HUDEP-2 (cell line): ENCODE results near the gene FHIP1B.
"Not testable (repeated sequence)": the region's sequence is repeated elsewhere in the genome, so short reads cannot be mapped to it uniquely, and the experiment has no call there.

ENCODE experiments used
- DNase-seq, 76 experiments: peaks; one replicate each; lab custom pipeline; 2025; ENCODE audit not compliant: unreplicated experiment in 76 of 76; lab: John Stamatoyannopoulos, UW

Gene FHIP1B

DNA sequence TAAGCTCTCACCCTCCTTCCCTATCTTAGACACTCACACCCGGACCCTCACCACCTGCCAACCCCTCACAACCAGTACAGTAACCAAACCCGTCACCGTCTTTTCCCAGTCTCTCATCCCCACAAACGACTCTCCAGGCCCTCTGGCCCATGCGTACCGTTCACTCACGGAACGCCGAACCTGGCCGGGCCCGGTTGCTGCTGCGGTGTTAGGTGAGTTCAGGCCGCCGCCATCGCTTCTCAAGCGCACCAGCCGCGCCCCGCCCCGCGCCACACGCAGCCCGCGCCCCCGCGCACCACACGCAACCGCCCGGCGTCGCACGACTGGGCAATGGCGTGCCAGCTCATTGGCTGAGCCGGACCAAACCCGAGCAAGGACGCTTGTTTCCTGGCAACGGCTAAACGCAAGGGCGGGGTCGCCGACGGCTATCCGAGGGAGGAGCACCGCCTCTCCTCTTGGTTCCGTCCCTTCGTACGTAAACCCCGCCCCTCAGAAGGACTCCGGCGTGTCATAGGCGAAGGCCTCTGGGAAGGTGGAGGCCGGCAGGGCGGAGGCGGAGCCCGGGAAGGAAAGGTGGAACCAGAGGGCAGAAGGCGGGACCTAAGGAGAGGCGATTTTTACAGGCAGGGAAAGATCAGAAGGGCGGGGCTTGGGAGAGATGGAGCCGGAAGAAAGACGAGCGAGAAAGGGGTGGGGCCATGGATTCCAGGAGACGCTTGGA is at the start of gene FHIP1B:
Gene FHIP1B, minus strand, starts transcription at position 250 of the 721 bp plus-strand sequence. CDS start 10,120 bp downstream, outside the sequence.
- peak; percentile 42 to 100 (median 99) for DNase-seq

DNA sequence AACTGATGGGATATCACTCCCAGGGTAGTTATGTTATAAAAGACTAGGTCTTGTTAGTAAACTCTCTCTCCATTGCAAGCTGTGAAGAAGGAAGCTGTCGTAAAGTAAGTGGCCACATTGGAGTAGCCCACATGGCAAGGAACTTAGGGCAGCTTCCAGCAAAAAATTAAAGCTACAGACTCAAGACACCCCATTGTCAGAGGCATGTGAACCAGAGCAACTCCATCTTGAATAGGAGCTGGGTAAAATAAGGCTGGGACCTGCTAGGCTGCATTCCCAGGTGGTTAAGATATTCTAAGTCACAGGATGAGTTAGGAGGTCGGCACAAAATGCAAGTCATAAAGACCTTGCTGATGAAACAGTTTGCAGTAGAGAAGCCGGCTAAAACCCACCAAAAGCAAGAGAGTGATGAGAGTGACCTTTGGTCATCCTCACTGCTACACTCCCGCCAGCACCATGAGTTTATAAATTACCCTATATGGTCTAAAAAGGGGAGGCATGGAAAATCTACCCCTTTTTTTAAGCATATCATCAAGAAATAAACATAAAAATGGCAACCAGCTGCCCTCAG is 49.1 kb upstream of the FHIP1B start:
- no peak for DNase-seq

DNA sequence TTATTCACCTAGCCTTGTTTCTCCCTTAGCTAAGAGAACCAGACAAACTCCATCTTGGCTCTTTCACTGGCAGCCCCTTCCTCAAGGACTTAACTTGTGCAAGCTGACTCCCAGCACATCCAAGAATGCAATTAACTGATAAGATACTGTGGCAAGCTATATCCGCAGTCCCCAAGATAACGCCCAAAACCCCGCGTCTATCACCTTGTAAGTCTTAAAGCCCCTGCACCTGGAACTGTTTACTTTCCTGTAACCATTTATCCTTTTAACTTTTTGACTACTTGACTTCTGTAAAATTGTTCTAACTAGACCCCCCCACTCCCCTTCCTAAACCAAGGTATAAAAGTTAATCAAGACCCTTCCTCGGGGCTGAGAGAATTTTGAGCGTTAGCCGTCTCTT is 46.4 kb upstream of the FHIP1B start:
- not testable (repeated sequence) for DNase-seq

DNA sequence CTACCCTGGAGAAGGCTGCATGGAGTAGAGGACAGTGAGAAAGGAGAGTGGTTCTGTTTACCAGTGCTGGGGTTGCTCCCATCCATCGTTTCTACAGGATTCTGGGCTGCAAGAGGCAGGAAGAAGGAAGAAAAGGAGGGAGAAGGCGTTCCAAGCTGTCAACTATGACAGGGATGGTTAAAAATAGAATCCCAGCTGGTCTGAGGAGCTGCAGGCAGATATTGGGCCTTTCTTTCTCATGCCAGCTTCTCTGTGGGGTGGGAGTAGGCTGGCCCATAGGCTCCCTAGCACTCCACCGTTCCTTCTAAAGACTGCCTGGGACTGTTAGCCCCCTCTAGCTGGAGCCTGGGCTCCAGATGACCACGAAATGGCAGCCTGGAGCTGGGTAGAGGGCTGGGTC is 38.8 kb upstream of the FHIP1B start:
- no peak for DNase-seq

DNA sequence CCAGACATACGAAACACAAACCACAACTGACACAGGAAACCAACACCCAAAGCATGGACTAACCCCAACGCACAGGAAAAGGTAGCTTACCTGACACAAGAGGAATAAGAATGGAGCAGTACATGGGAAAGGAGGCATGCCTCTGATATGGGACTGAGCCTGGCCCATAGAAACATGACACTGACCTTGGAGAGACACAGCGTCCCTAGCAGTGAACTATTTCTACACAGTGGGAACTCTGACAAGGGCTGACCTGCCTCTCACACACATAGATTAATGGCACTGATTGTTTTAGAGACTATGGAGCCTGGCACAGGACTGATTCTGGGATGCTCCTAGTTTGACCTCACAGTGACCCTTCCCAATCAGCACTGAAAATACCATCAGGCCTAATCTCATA is 37.2 kb upstream of the FHIP1B start:
- no peak for DNase-seq

DNA sequence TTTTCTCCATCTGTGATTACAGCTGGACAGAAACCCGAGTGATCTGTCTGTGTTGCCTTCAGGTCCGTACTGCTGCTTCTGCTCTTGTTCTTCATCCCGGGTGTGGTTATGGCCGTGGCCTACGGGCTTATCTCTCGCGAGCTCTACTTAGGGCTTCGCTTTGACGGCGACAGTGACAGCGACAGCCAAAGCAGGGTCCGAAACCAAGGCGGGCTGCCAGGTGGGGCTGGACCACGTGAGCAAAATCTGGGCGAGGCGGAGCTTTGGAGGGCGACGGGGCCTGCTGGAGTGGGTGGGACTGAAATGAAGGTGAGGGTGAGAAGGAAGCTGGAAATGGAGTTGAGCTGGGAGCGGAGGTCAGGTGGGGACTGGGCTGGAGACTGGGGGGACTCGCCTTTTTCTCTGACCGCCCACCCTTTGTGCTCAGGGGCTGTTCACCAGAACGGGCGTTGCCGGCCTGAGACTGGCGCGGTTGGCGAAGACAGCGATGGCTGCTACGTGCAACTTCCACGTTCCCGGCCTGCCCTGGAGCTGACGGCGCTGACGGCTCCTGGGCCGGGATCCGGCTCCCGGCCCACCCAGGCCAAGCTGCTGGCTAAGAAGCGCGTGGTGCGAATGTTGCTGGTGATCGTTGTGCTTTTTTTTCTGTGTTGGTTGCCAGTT is 36.3 kb upstream of the FHIP1B start:
- no peak for DNase-seq

DNA sequence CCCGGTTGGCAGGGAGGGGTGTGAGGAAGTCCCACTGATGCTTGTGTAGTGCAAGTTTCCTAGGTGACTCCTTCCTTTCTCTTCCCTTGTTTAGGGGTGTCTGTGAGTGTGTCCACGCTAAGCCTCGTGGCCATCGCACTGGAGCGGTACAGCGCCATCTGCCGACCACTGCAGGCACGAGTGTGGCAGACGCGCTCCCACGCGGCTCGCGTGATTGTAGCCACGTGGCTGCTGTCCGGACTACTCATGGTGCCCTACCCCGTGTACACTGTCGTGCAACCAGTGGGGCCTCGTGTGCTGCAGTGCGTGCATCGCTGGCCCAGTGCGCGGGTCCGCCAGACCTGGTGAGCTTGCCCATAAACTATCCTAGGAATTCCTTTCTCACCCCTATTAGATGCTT is 35.6 kb upstream of the FHIP1B start:
- no peak for DNase-seq

DNA sequence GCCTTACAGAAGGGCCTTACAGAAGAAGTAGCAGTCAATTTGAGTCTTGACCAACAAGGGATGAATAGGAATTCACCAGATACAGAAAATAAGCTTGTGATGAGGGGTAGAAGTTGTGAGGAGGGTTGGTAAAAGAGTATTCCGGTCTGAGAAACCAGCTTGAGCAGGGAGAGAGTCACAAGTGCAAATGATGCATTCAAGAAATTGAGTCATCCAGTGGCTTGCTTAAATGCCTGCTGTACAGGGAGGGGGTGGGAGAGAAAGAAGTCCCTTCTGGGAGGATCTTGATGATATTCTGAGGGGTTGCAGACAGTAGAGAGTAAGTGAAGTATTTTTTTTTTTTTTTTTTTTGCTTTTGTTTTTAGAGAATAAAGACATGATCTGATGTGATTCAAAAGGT is 34.4 kb upstream of the FHIP1B start:
- DNase-seq: no peak

DNA sequence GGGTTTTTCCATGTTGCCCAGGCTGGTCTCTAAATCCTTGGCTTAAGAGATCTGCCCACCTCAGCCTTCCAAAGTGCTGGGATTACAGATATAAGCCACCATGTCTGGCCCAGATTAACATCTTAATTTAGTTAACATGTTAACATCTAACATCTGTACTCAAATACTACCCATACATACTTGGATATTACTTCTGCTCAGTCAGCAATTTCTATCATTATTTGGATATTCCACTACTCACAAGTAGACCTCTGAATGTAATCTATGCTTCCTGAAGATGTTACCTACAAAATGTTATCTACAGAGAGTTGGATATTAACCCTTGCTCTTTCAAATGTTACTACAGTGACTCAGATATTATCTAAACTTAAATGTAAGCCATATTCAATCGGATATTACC is 29.2 kb upstream of the FHIP1B start:
- no peak for DNase-seq

DNA sequence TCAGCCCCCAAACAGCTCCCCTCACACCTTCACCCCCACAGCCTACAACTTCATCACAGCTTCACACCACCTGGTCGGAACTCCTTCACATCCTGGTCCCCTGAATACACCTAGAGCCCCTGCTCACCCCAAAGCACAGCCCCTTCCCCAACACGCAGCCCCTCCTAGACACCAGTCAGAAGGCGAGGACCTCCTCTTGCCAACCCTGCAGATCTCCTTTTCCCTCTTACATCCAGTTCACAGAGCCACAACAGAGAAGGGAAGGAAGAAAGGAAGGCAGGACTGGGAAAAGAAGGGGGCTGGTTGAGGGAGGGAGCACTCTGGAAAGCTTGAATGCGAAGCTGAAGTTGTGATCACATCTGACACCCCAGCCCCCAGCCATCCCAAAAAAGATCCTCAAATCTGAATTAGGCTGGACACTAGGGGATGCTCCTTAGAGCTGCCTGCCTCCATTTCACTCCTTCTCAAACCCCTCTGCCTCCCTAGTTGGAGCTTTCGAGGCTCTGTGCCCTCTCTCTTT is 25.8 kb upstream of the FHIP1B start:
- DNase-seq: no peak

DNA sequence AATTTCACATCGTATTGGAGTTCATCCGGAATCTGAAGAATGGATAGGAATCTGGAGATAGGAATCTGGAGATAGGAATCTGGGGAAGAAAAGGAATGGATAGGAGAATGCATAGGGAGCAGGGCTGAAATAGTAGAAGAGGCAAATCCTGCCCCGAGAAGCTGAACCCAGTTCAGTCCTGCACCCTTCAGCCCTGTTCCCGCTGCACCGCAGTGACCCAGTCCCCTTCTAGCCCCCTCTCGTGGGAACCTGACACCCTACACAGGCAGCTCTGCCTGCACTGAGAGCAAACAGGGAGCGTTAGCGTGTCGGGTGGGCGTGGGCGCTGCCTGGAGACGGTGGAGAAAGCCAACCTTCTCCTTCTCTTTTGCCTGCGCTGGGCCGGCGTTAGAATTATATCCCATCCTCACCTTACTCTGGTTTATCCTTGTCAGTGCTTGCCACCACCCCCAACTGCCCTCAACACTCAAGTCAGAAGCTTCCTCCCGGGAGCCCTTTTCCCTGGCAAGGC is 24.2 kb upstream of the FHIP1B start:
- no peak for DNase-seq

DNA sequence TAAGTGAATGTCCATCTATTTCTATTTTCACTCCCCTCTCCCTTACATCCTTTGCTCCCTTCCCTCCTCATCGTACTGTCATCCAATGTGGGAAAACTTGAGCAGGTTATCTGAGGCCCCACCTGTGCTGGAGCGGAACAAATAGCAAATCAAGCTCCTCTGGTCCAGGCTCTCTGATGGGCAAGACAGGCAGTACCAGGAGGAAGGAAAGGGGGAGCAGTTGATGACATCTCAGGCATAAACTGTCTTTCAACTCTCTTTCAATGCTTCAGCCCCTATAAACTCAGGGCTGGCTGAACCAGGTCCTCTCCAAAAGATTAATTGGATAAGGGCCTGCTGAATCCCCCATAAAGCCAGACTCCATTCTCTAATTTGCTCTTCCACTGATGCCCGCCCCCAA is 23.7 kb upstream of the FHIP1B start:
- no peak for DNase-seq

DNA sequence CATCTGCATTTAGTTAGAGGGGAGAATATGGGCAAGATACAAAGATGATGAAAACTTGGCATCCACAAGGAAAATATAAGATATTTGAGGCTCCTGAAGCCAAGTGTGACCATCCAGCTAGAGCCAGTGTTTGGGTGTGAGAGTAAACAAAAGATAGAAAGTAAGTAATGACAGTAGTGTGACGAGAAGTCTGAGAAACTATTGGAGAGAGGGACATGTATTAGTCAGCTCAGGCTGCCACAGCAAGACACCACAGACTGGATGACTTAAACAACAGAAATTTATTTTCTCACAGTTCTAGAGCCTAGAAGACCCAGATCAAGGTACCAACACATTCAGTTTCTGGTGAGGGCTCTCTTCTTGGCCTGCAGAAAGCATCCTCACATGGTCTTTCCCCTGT is 18.8 kb upstream of the FHIP1B start:
- DNase-seq: no peak

DNA sequence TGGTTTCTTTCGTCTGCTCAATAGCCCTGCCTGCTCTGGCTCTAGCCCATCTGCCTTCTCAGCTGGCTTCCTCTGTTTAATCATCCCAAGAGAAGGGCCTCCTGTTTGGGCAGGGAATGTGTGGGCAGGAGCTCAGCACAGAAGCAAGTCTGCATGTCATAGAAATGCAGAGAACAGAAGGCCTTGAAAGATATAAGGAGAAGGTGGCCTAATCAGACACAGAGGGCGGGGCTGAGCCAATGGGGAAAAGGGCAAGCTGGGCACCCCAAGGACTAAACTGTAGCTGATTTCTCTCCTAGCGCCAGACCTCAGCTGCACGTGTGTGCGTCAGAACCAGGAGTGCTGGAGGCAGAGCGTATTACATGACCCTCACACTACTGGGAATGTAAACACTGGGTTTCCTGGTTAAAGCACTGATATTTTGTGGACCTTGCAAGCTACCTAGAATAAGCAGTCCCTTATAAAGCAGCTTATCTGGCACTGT is 17.6 kb upstream of the FHIP1B start:
- DNase-seq: peak in 73 of 76 experiments; percentile 16 to 84 (median 63)

DNA sequence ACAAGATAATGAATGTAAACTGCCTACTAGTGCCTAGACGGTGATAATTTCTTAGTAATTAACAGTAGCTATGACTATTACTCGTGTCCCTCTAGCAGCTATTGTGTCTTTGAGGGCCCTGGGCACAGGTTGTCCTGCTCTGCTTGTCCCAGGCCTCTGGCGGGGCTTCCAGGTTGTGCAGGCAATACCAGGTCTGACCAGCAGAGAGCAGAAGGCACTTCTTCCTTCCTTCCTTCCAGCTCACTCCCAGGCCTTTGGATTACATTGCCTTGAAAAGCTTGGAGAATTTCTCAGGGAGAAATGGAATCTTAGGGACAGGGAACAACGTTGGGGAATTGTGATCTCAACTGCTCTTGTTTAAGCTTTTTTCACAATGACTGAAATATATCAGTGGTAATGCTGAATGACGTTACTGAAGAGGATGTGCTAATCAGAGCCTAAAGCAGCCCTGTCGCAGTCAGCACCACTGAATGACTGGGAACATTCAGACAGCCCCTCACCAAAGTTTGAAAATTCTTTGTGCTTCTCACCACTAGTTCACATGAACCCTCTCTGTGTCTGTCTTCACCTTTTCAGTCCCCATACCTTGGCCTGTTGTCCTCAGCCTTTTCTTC is 16.8 kb upstream of the FHIP1B start:
- peak in 49 of 76 experiments; percentile 1 to 67 (median 27) for DNase-seq

DNA sequence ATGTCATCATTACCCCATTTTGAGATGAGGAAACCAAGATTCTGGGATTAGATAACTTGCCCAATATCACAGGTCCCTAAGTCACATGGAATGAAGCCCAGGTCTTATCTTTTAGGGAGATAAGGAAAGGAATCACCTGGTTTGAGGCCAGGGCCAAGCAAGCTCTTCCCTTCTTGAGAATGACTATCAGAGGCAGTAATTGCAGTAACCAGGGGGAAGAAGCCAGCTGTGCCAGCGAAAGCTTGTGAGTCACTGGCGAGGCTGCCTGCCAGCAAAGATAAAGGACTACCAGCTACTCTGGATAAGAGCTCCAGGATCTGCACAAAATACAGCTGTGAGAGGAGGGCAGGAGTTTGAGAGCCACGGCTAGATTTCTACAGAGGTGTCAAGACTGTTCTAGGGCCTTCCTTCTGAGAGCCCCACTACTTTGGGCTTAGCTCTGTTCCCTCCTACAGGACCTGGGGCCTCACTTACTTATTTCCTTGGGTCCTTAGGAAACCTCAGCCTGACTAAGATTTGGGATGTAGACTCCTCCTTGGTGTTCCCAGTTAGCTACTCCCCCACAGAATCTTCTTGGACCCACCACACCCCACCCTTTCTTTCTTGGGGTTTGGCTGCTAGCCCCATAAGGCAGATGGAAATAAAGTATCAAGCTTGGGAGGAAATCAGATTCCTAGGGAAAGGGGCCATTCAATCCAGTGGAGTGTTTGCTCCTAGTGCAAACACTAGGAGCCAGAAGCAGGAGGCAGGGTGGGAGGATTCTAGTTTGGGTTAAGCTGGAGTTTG is 15.5 kb upstream of the FHIP1B start:
- DNase-seq: peak in 75 of 76 experiments; percentile 11 to 96 (median 89)

DNA sequence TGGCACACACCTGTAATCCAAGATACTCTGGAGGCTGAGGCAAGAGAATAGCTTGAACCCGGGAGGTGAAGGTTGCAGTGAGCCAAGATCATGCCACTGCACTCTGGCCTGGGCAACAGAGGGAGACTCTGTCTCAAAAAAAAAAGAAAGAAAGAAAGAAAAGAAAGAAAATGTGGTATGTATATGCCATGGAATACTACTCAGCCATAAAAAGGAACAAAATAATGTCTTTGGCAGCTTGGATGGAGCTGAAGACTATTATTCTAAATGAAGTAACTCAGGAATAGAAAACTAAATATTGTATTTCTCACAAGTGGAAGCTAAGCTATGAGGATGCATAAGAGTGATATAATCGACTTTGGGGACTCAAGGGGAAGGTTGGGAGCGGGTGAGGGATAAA is 14.5 kb upstream of the FHIP1B start:
- DNase-seq: not testable (repeated sequence)

DNA sequence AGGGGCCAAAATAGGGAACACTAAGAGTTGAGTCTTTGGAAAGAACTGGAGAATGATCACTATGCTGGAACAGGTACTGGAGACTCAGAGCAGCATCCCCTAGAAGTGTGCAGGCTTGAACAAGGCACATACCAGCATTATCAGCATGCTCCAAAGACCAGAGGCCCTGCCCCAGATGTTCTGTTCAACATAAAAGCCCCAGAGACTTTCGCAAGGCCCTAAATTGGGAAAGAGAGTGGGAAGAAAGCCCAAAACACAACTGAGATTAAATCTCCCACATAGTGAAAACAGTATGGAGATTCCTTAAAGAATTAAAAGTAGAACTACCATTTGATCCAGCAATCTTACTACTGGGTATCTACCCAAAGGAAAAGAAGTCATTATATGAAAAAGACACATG is 13.8 kb upstream of the FHIP1B start:
- peak in 1 of 76 experiments; percentile 7 for DNase-seq

DNA sequence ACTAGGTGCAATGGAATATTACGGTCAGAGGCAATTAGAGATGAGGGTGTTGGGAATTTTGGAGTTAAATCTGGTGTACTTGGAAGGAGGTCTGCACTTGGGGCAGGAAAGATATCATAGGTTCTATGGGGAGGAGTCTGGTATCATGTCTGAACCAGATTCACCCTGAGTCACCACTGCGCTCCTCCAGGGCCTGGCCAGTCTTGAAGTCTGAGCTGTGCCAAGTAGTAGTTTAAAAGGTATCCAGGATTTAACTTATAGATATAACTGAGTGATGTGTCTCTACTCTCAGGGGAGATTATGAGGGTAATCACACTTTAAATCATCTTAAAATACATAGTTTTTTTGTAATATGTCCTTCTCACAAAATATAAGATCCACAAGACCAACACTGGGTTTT is 11.1 kb upstream of the FHIP1B start:
- peak in 5 of 76 experiments; percentile 3 to 11 (median 4) for DNase-seq

DNA sequence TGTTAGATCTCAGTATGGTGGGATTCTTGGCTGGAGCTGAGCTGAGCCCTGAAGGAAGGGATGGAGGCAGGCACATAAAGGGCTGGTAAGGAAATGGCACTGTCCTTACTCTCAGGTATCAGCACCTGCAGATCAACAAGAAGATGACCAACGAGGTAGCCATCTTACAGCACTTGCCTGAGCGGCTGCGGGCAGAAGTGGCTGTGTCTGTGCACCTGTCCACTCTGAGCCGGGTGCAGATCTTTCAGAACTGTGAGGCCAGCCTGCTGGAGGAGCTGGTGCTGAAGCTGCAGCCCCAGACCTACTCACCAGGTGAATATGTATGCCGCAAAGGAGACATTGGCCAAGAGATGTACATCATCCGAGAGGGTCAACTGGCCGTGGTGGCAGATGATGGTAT is 6.9 kb upstream of the FHIP1B start:
- DNase-seq: no peak
